Left lung (tissue), 10 donors: ENCODE data around the gene TANGO6. TPM values are rescaled to one million over a fixed set of nuclear protein-coding genes. Genes with fewer than 3 reads are reported as not detected.

Source experiments
- ATAC-seq: fragments of 200-7000 bp; cut with Tn5 transposase; one replicate; pipeline ENCODE4 v1.9.1; 2020; ENCODE audit warnings: moderate library complexity
- DNase-seq, 4 donors: peaks; one replicate each; pipeline ENCODE4 v3.0.0-alpha.2; 2013 to 2020
- H3K27ac ChIP-seq, 2 donors: fragments of 200-600 bp; sonication (generic) in 1 of 2; one replicate each; pipeline versions ENCODE4 v1.5.0 to v1.8.0; 2020 to 2021
- H3K27me3 ChIP-seq, 2 donors: fragments of 200-600 bp; sonication (generic) in 1 of 2; one replicate each; pipeline versions ENCODE4 v1.5.0 to v1.8.0; 2020 to 2021
- H3K36me3 ChIP-seq, 2 donors: fragments of 200-600 bp; sonication (generic) in 1 of 2; one replicate each; pipeline versions ENCODE4 v1.5.0 to v1.8.0; 2020 to 2021
- H3K4me1 ChIP-seq, 2 donors: fragments of 200-600 bp; one replicate each; pipeline ENCODE4 v1.8.0; 2021
- H3K4me3 ChIP-seq, 2 donors: fragments of 200-600 bp; sonication (generic) in 1 of 2; one replicate each; pipeline versions ENCODE4 v1.5.0 to v1.8.0; 2020 to 2021; ENCODE audit warnings: mild to moderate bottlenecking in 1 of 2
- H3K9me3 ChIP-seq, 2 donors: fragments of 200-600 bp; sonication (generic) in 1 of 2; one replicate each; pipeline versions ENCODE4 v1.5.0 to v1.8.0; 2020 to 2021
- CTCF ChIP-seq, 2 donors: fragments of 200-600 bp; sonication (generic) in 1 of 2; IDR thresholded peaks; one replicate each; pipeline versions ENCODE4 v1.5.0 to v1.8.0; 2021; ENCODE audit warnings: antibody characterized with exemption in 2 of 2
- intact Hi-C, 2 donors: fragments of 100-400 bp; cut with DNase I; formaldehyde crosslinking; loops; one replicate each; pipeline versions ENCODE4 v1.11.2 to v1.14.2; 2022
- polyA plus RNA-seq, 6 donors: library from polyadenylated mRNA; unstranded; fragments of 120-200 nt; gene quantifications; one replicate each; pipeline ENCODE4 v1.2.1, GENCODE V29; 2013; ENCODE audit not compliant: insufficient read length in 6 of 6
- total RNA-seq, 2 donors: library from RNA; stranded (reverse); fragmentation: NEBNext Ultra II Directional; extraction: Animal tissue kit (Norgen Biotek cat#: 25700); gene quantifications; one replicate each; pipeline ENCODE4 v1.2.1, GENCODE V29; 2021
- donor health status: DM: no; HTN: yes; CAD: no.
- donor health status: DM: no; HTN: no; CAD: no.

The TANGO6 gene
- total and polyA plus RNA-seq, 8 donors, result 6.3 to 24.1 (median 7.9) TPM

GRCh38 chr16:69071036-69071435 is 227.7 kb downstream of the TANGO6 start:
- Histone ChIP-seq H3K4me1 (no peaks in the 10 kb centered on the region), H3K9me3 (no peaks in the 10 kb centered on the region), H3K36me3 (no peaks in the 10 kb centered on the region), H3K27ac (peak overlapping the region in 1 of 2 donors; percentile 44), H3K27me3 (no peaks in the 10 kb centered on the region), H3K4me3 (no peak overlapping the region)
- DNase-seq, result no peak
- ATAC-seq, result no peak
- TF ChIP-seq CTCF (IDR thresholded peaks at IDR 0.05), result no peak
- intact Hi-C loops, result no loop called here

DNA sequence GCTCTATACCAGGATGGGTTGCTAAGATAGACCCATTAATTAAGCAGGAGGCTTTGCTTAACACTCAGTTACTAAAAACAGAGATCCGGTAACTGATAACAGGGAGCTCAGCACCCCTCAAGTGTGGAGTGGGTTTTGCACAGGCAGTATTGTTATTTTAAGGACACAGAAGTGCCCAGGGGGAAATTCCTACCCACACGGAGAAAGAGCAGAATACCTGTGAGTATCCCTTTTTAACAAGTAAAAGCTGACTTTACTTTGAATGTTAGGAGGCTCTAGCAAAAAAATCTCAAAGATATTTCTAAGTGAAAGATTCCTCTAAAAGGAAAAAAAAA is 229.3 kb downstream of the TANGO6 start:
- Histone ChIP-seq H3K4me3 (no peak overlapping the region), H3K36me3 (no peaks in the 10 kb centered on the region), H3K9me3 (no peaks in the 10 kb centered on the region), H3K27me3 (no peaks in the 10 kb centered on the region), H3K27ac (peak overlapping the region; percentile 46 to 76), H3K4me1 (no peaks in the 10 kb centered on the region)
- DNase-seq (no peak), ATAC-seq (peak; percentile 5)
- TF ChIP-seq CTCF (IDR thresholded peaks at IDR 0.05), result no peak
- intact Hi-C loops, result no loop called here

GRCh38 chr16:69073181-69073702 is 229.9 kb downstream of the TANGO6 start:
- H3K9me3 ChIP-seq, result no peaks in the 10 kb centered on the region
- no peak for TF ChIP-seq CTCF (IDR thresholded peaks at IDR 0.05)
- no peaks in the 10 kb centered on the region for H3K4me1 ChIP-seq
- peak; percentile 57 for ATAC-seq
- no peak for DNase-seq
- no peaks in the 10 kb centered on the region for H3K36me3 ChIP-seq
- no peaks in the 10 kb centered on the region for H3K27me3 ChIP-seq
- peak overlapping the region; percentile 46 to 76 for H3K27ac ChIP-seq
- intact Hi-C loops, result no loop called here
- H3K4me3 ChIP-seq, result no peak overlapping the region

- Histone ChIP-seq H3K4me1 (no peaks in the 10 kb centered on the region), H3K4me3 (no peak overlapping the region), H3K36me3 (no peaks in the 10 kb centered on the region), H3K27me3 (no peaks in the 10 kb centered on the region), H3K9me3 (no peaks in the 10 kb centered on the region), H3K27ac (no peak overlapping the region)
- no peak for TF ChIP-seq CTCF (IDR thresholded peaks at IDR 0.05)
- ATAC-seq (peak; percentile 4), DNase-seq (no peak)
- intact Hi-C loops, result no loop called here
These were observed 233.9 kb downstream of the TANGO6 start for GRCh38 chr16:69077251-69077650.

DNA sequence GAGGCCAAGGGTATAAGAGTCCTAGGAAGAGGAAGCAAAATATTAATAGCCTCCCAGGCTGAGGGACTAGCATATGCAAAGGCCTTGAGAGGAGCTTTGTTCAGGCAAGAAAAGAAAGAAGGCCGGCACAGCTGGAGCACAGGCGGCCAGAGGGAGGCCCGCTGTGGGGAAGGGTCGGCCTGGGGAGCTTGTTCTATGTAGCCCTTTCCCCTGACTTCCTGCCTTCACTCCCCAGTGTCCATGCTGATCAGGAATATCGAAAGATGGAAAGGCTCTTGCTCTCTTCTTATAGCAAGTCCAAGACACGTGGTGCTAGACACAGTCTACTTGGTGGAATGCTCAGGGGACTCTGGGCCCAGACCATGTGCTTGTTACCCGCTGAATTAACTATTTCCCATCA is 234.7 kb downstream of the TANGO6 start:
- intact Hi-C loops, result no loop called here
- Histone ChIP-seq H3K36me3 (peaks cover 0 to 3% of the 10 kb centered on the region in 2 donors), H3K4me1 (no peaks in the 10 kb centered on the region), H3K27me3 (no peaks in the 10 kb centered on the region), H3K4me3 (no peak overlapping the region), H3K27ac (no peak overlapping the region), H3K9me3 (no peaks in the 10 kb centered on the region)
- ATAC-seq, result no peak
- no peak for TF ChIP-seq CTCF (IDR thresholded peaks at IDR 0.05)
- DNase-seq, result no peak
